Stimulated activated CD8-positive, alpha-beta memory T cell treated with anti-CD3 and anti-CD28 coated beads, Interleukin-2, amount 100 ng/mL, for 48 hours (primary cell): ENCODE measurements around the gene UGT2B11.
"Not testable (repeated sequence)": the region's sequence is repeated elsewhere in the genome, so short reads cannot be mapped to it uniquely, and the experiment has no call there.

ENCODE experiments used
- DNase-seq, 2 donors: peaks; one replicate each; pipeline ENCODE4 v3.0.0-alpha.2; 2020; ENCODE audit warnings: low read depth in 2 of 2

UGT2B11 gene

DNA sequence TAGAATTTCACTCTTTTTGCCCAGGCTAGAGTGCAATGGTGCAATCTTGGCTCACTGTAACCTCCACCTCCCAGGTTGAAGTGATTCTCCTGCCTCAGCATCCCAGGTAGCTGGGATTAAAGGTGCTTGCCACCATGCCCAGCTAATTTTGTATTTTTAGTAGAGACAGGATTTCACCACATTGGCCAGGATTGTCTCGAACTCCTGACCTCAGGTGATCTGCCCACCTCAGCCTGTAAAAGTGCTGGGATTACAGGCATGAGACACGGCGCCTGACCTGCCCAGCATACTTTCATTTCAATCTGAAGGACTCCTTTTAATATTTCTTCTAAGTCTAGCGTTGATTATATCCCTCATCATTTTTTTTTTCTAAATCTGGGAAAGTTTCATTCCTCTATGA lies 45.4 kb downstream of the UGT2B11 start:
- DNase-seq, result not testable (repeated sequence)

DNA sequence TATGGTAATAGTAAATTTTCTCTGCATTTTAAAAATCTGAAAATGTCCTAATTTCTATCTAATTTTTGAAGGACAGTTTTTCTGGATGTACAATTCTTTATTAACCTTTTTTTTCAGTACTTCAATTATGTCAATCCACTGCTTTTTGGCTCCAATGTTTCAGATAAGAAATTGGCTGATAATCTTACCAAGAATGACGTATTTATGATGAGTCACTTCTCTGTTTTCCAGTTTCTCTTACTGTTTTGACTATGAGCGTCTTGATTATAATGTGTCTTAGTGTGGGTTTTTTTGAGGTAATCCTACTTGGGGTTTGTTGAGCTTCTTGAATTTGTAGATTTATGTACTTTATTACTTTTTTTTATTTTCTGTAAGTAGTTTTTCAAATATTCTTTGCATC lies 47.2 kb downstream of the UGT2B11 start:
- DNase-seq, result no peak

DNA sequence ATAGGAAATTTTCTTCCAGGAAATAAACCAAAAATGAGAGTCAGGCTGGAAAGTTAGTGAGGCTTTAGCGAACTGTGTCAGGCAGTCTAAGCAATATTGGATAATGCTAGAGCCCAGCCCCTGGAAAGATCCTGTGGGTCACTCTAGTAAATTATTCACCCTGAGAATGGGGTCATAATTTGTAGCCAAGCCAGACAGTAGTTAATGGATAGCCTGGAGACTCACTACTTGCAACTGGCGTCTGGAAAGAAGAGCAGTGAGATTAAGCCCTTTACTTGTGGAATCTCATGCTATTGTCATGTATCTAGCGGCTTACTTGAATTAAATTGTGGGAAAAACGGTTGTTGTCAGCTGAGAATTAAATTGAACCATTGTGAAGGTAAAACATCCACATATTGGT lies 48.2 kb downstream of the UGT2B11 start:
- not testable (repeated sequence) for DNase-seq

DNA sequence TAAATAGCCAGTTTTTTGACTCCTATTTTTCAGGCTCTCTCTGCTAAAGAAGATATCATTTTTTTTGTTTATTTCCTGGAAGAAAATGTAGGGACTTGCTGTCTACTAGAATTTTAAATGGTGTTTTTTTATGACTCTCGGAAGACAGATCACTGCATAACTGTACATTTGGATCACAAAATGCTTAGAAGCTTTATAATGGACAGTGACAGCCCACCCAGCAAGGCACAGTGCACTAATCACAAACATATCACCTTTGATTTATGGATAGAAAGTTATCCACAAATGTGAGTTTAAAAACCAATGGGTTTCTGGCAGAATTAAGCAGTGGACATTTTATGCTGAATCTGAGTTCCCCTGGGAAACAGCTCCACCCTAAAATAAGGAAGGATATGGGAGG lies 48.8 kb downstream of the UGT2B11 start:
- DNase-seq, result not testable (repeated sequence)

DNA sequence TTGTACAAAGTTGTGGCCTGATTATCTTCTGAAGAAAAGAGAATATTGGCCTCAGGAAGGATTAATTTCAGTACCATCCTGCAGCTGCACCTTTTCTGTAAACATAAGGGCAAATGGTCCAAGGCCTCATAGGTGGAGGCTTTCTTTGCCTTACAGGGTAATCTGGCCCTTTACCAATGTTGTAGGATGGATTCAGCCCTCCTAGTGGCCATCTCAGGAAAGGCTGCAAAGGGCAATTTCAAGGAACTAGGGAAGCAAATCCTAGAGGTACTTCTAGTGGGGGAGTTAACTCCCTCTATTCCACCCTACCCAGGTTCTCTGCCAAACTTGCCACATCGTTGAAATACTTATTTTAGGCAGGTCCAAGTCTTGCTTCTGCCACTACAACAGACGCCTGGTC lies 57.6 kb downstream of the UGT2B11 start:
- DNase-seq, result no peak

DNA sequence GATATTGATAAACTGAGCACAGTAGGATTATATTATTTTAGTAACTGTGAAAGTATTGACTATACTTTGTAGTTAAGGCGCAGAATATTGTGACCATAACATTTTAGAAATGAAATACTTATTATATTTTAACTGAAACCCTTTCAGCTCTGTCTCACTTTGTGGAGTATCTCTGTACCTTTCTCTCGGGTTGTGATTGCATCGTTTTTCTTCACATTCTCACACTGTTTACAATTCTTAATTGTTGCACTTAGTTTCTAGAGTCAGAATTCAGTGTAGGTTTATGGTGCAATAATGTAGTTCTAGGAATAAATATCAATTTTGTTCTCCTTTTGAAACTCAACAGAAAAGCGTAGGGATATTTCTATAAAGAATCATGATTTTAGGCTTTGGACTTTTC lies 60.5 kb downstream of the UGT2B11 start:
- DNase-seq, result no peak
